WTC11 (cell line): ENCODE data around the gene PCDHGA8. TPM values are rescaled to one million over a fixed set of nuclear protein-coding genes. Genes with fewer than 3 reads are reported as not detected.

Source experiments
- ATAC-seq: fragments of 200-7000 bp; cut with Tn5 transposase; 2 replicates; pipeline ENCODE4 v1.10.0; 2021; ENCODE audit warnings: mild to moderate bottlenecking, moderate library complexity
- CTCF ChIA-PET: fragments of 300-600 bp; sonication (Branson Sonifier 250); formaldehyde crosslinking; loops from one replicate; lab custom pipeline; 2021; ENCODE audit warnings: antibody characterized with exemption; lab: Charles Lee
- POLR2A ChIA-PET: fragments of 350-600 bp; sonication (Branson Sonifier 250); formaldehyde crosslinking; loops from one replicate; lab custom pipeline; 2021; ENCODE audit warnings: antibody characterized with exemption; lab: Charles Lee
- DNase-seq: peaks from one replicate; pipeline ENCODE4 v3.0.0; 2021; ENCODE audit warnings: low spot score
- H3K27ac Mint-ChIP-seq: 2 replicates; pipeline ENCODE4 v1.8.0; 2021; ENCODE audit warnings: mixed read lengths
- H3K27me3 Mint-ChIP-seq: 2 replicates; pipeline ENCODE4 v1.8.0; 2021; ENCODE audit warnings: low read depth, mild to moderate bottlenecking, moderate library complexity, mixed read lengths
- H3K36me3 Mint-ChIP-seq: 2 replicates; pipeline ENCODE4 v1.8.0; 2021; ENCODE audit warnings: mixed read lengths
- H3K4me1 Mint-ChIP-seq: 2 replicates; pipeline ENCODE4 v1.8.0; 2022; ENCODE audit warnings: mixed read lengths
- H3K4me3 Mint-ChIP-seq: 2 replicates; pipeline ENCODE4 v1.8.0; 2021; ENCODE audit warnings: mild to moderate bottlenecking, moderate library complexity, mixed read lengths
- H3K9me3 Mint-ChIP-seq: 2 replicates; pipeline ENCODE4 v1.8.0; 2021; ENCODE audit warnings: mixed read lengths
- ATF3 ChIP-seq: sonication (generic); formaldehyde crosslinking; conservative IDR thresholded peaks from 2 replicates; pipeline ENCODE4 v1.8.1; 2022; ENCODE audit warnings: mild to moderate bottlenecking, missing genetic modification reagents
- E2F1 ChIP-seq: sonication (generic); formaldehyde crosslinking; IDR thresholded peaks from 2 replicates; pipeline ENCODE4 v1.8.0; 2022; ENCODE audit warnings: mild to moderate bottlenecking, missing genetic modification reagents
- E2F4 ChIP-seq: sonication (generic); formaldehyde crosslinking; IDR thresholded peaks from 2 replicates; pipeline ENCODE4 v1.8.1; 2022; ENCODE audit warnings: low read depth, mild to moderate bottlenecking, moderate library complexity, missing genetic modification reagents, borderline replicate concordance
- ETV6 ChIP-seq: sonication (generic); formaldehyde crosslinking; IDR thresholded peaks from 2 replicates; pipeline ENCODE4 v1.8.1; 2022; ENCODE audit warnings: mild to moderate bottlenecking, missing genetic modification reagents
- FOXP4 ChIP-seq: sonication (generic); formaldehyde crosslinking; IDR thresholded peaks from 2 replicates; pipeline ENCODE4 v1.8.0; 2022; ENCODE audit warnings: mild to moderate bottlenecking, missing genetic modification reagents
- JUN ChIP-seq: sonication (generic); formaldehyde crosslinking; IDR thresholded peaks from 2 replicates; pipeline ENCODE4 v1.8.0; 2023; ENCODE audit warnings: mild to moderate bottlenecking, missing genetic modification reagents
- MXD4 ChIP-seq: fragments of 250-450 bp; sonication (Bioruptor Pico); IDR thresholded peaks from 2 replicates; pipeline ENCODE4 v1.8.0; 2021; ENCODE audit warnings: mild to moderate bottlenecking, moderate library complexity, borderline replicate concordance
- NFATC4 ChIP-seq: fragments of 250-450 bp; sonication (Bioruptor Pico); IDR thresholded peaks from 2 replicates; pipeline ENCODE4 v1.9.0; 2021; ENCODE audit warnings: mild to moderate bottlenecking
- NR1H2 ChIP-seq: sonication (generic); formaldehyde crosslinking; IDR thresholded peaks from 2 replicates; pipeline ENCODE4 v1.9.0; 2021; ENCODE audit warnings: mild to moderate bottlenecking, moderate library complexity, missing genetic modification reagents
- RELA ChIP-seq: sonication (generic); formaldehyde crosslinking; IDR thresholded peaks from 2 replicates; pipeline ENCODE4 v1.8.1; 2022; ENCODE audit warnings: missing genetic modification reagents, mild to moderate bottlenecking, borderline replicate concordance
- TEAD4 ChIP-seq: sonication (generic); formaldehyde crosslinking; IDR thresholded peaks from 2 replicates; pipeline ENCODE4 v1.8.0; 2022; ENCODE audit warnings: mild to moderate bottlenecking, missing genetic modification reagents
- TP53 ChIP-seq: sonication (generic); formaldehyde crosslinking; IDR thresholded peaks from 2 replicates; pipeline ENCODE4 v1.8.1; 2023; ENCODE audit warnings: mild to moderate bottlenecking, missing genetic modification reagents
- USF1 ChIP-seq: sonication (generic); formaldehyde crosslinking; IDR thresholded peaks from 2 replicates; pipeline ENCODE4 v1.8.0; 2022; ENCODE audit warnings: mild to moderate bottlenecking, missing genetic modification reagents
- ZBTB21 ChIP-seq: sonication (generic); formaldehyde crosslinking; IDR thresholded peaks from 2 replicates; pipeline ENCODE4 v1.8.1; 2023; ENCODE audit warnings: mild to moderate bottlenecking, missing genetic modification reagents, borderline replicate concordance
- ZNF138 ChIP-seq: sonication (generic); formaldehyde crosslinking; conservative IDR thresholded peaks from 2 replicates; pipeline ENCODE4 v1.8.1; 2022; ENCODE audit warnings: mild to moderate bottlenecking, moderate library complexity, missing genetic modification reagents
- ZNF232 ChIP-seq: sonication (generic); formaldehyde crosslinking; IDR thresholded peaks from 2 replicates; pipeline ENCODE4 v1.8.0; 2022; ENCODE audit warnings: mild to moderate bottlenecking, missing genetic modification reagents
- ZNF396 ChIP-seq: fragments of 250-450 bp; sonication (Bioruptor Pico); IDR thresholded peaks from 2 replicates; pipeline ENCODE4 v1.8.0; 2021; ENCODE audit warnings: mild to moderate bottlenecking, moderate library complexity, borderline replicate concordance
- ZNF416 ChIP-seq: fragments of 250-450 bp; sonication (Bioruptor Pico); IDR thresholded peaks from 2 replicates; pipeline ENCODE4 v1.9.0; 2021; ENCODE audit warnings: mild to moderate bottlenecking, inconsistent platforms
- ZSCAN18 ChIP-seq: fragments of 250-450 bp; sonication (Bioruptor Pico); IDR thresholded peaks from 2 replicates; pipeline ENCODE4 v2.1.2; 2022; ENCODE audit warnings: mild to moderate bottlenecking, moderate library complexity
- total RNA-seq: library from RNA; stranded (reverse); gene quantifications from 3 replicates; pipeline ENCODE4 v1.2.3, GENCODE V29; 2021
- TF ChIP-seq, protein P1 (sequence below): sonication (generic); formaldehyde crosslinking; IDR thresholded peaks from 2 replicates; pipeline ENCODE4 v1.8.1; 2022; ENCODE audit warnings: low read depth, missing genetic modification reagents, borderline replicate concordance
- TF ChIP-seq, protein P2 (sequence below): sonication (generic); formaldehyde crosslinking; IDR thresholded peaks from 2 replicates; pipeline ENCODE4 v1.8.1; 2022; ENCODE audit warnings: mild to moderate bottlenecking, moderate library complexity, missing genetic modification reagents

The PCDHGA8 gene
- total RNA-seq, 1 experiment from 2014 or later: 2.1 TPM

DNA sequence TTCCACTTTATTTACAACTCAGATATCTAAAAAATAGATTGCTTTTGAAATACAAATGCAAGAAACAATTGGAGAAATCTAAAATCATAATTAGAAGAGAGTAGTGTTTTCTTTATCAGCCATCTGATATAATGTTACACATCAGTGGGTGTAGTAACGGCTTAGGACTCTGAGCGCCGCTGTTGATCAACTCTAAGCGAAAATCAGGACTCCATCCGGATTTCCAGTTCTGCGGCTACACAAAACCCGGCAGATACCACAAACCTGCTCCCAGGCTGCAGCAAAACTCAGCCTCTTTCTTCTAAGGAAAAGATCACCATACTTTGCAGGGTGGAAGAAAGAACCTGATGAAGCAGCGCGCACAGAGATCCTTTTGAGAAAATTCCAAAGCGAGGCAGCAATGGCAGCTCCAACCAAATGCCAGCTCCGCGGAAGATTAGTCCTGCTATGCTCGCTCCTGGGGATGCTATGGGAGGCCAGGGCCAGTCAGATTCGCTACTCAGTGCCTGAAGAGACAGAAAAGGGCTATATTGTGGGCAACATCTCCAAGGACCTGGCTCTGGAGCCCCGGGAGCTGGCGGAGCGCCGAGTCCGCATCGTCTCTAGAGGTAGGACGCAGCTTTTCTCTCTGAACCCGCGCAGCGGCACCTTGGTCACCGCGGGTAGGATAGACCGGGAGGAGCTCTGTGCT lies 10.3 kb downstream of the PCDHGA8 start, which contains the start of gene PCDHGA9:
Gene PCDHGA9 (plus strand): TSS at position 226 of the 691 bp plus-strand sequence. CDS start 175 bp downstream, at position 401.
- DNase-seq (no peak), ATAC-seq (no peak)
- H3K27ac Mint-ChIP-seq: no peak within 1 kb of the TSS
- no peak within 1 kb of the TSS for H3K4me3 Mint-ChIP-seq
- peaks cover 43% of the 10 kb centered on the region for H3K9me3 Mint-ChIP-seq
- no peaks in the 10 kb centered on the region for H3K4me1 Mint-ChIP-seq
- POLR2A ChIA-PET: no interaction called here
- TF ChIP-seq RELA (CRISPR knock-in tag): no peak
- no peak for TF ChIP-seq ZNF138
- TF ChIP-seq E2F4 (CRISPR knock-in tag): no peak
- no peak for TF ChIP-seq NR1H2 (CRISPR knock-in tag)
- TF ChIP-seq ZNF416: no peak
- no peak for TF ChIP-seq TEAD4
- no peak for TF ChIP-seq ZSCAN18 (CRISPR knock-in tag)
- TF ChIP-seq USF1 (CRISPR knock-in tag): no peak
- peaks cover 50% of the 10 kb centered on the region for H3K36me3 Mint-ChIP-seq
- CTCF ChIA-PET: interaction anchor here (0.5 to 1.7 kb wide), 9 partner anchors 10 to 161 kb away, joined by 4 to 15 read pairs (median 5); partner anchors contain the start of genes PCDHGA10, PCDHGA11, PCDHGA8 and PCDHGB3
- H3K27me3 Mint-ChIP-seq: peaks cover 14% of the 10 kb centered on the region

DNA sequence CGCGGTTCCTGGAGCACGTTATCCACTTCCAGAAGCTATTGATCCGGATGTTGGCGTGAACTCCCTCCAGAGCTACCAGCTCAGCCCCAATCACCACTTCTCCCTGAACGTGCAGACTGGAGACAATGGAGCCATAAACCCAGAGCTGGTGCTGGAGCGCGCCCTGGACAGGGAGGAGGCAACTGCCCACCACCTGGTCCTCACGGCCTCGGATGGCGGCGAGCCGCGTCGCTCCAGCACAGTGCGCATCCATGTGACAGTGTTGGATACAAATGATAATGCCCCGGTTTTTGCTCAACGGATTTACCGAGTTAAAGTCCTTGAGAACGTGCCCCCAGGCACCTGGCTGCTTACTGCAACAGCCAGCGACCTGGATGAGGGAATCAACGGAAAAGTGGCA lies 11.0 kb downstream of the PCDHGA8 start:
- ChIA-PET POLR2A (no interaction called here), CTCF (interaction anchor here (0.6 to 1.7 kb wide), 9 partner anchors 10 to 160 kb away, joined by 3 to 15 read pairs (median 5); partner anchors contain the start of genes PCDHGA10, PCDHGA11, PCDHGA8 and PCDHGB3)
- DNase-seq (no peak), ATAC-seq (no peak)
- no peak overlapping the region for H3K27ac Mint-ChIP-seq
- H3K4me3 Mint-ChIP-seq: no peak overlapping the region
- peaks cover 49% of the 10 kb centered on the region for H3K36me3 Mint-ChIP-seq
- peaks cover 3% of the 10 kb centered on the region for H3K4me1 Mint-ChIP-seq
- peaks cover 43% of the 10 kb centered on the region for H3K9me3 Mint-ChIP-seq
- peaks cover 17% of the 10 kb centered on the region for H3K27me3 Mint-ChIP-seq
- TF ChIP-seq FOXP4 (CRISPR knock-in tag): no peak
- no peak for TF ChIP-seq RELA (CRISPR knock-in tag)
- TF ChIP-seq, protein P1, sequence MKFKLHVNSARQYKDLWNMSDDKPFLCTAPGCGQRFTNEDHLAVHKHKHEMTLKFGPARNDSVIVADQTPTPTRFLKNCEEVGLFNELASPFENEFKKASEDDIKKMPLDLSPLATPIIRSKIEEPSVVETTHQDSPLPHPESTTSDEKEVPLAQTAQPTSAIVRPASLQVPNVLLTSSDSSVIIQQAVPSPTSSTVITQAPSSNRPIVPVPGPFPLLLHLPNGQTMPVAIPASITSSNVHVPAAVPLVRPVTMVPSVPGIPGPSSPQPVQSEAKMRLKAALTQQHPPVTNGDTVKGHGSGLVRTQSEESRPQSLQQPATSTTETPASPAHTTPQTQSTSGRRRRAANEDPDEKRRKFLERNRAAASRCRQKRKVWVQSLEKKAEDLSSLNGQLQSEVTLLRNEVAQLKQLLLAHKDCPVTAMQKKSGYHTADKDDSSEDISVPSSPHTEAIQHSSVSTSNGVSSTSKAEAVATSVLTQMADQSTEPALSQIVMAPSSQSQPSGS (CRISPR knock-in tag): no peak
- TF ChIP-seq, protein P2, sequence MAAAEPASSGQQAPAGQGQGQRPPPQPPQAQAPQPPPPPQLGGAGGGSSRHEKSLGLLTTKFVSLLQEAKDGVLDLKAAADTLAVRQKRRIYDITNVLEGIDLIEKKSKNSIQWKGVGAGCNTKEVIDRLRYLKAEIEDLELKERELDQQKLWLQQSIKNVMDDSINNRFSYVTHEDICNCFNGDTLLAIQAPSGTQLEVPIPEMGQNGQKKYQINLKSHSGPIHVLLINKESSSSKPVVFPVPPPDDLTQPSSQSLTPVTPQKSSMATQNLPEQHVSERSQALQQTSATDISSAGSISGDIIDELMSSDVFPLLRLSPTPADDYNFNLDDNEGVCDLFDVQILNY (CRISPR knock-in tag): no peak
- TF ChIP-seq NFATC4 (CRISPR knock-in tag): no peak
- no peak for TF ChIP-seq ZSCAN18 (CRISPR knock-in tag)
- no peak for TF ChIP-seq ATF3 (CRISPR knock-in tag)
- no peak for TF ChIP-seq ZNF232 (CRISPR knock-in tag)
- TF ChIP-seq ETV6 (CRISPR knock-in tag): no peak
- no peak for TF ChIP-seq TP53 (CRISPR knock-in tag)
- no peak for TF ChIP-seq MXD4 (CRISPR knock-in tag)
- TF ChIP-seq ZNF396: no peak
- TF ChIP-seq E2F1 (CRISPR knock-in tag): no peak
- no peak for TF ChIP-seq JUN
- TF ChIP-seq ZBTB21 (CRISPR knock-in tag): no peak
